ENCODE data around the gene LIMS1. TPM values are rescaled to one million over a fixed set of nuclear protein-coding genes. Genes with fewer than 3 reads are reported as not detected.
A peak's percentile ranks its signal among the peaks of the same experiment; 100 is the strongest.
"Not testable (repeated sequence)": the region's sequence is repeated elsewhere in the genome, so short reads cannot be mapped to it uniquely, and the experiment has no call there.

Gene LIMS1
- total RNA-seq, 1 donor from 2014 or later = 33.3 TPM

DNA sequence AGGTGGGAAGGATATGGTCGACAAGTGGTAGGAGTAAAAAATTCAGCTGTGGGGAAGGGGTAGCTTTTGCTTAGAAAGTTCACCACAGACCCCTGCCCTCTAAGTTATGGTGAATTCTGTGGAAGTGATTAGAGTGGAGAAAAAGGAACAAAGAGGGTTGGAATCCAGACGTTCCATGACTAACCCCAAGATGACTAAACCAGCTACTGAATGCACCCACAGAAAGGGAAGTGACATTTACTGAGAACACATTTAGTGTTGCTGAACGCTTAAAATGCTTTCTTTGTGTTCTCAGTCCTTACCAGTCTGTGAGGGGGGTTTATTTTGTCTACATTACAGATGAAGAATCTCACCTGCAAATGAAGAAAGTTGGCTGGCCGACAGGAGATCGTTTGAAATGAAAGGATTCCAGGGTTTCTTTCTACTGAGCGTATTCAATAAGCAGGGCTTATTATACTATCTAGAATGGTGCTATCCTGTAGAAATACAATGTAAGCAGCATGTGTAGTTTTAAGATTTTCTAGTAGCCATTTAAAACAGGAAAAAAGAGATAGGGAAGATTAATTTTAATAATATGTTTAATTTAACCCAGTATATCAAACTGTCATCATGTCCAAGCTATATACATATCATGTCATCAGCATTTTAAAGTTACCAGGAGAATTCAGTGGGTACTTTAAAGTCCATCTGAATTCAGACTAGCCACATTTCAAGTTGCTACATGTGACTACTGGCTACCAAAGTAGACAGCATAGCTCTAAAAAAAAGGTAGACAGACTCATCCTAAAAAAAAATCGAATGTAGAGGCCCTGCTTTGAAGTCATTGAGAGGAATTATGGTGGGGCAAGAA is 60.1 kb downstream of the LIMS1 start:
- DNase-seq = no peak
- H3K4me1 Mint-ChIP-seq = peaks cover 78% of the 10 kb centered on the region
- ChIA-PET CTCF (interaction anchor here (0.5 to 4.0 kb wide), 4 partner anchors 10 to 42 kb away, joined by 3 to 29 read pairs (median 9); no protein-coding TSS in a partner anchor), POLR2A (interaction anchor here (0.6 to 2.1 kb wide), 9 partner anchors 9 to 146 kb away, joined by 3 to 9 read pairs (median 5); partner anchors contain the start of gene GCC2)
- no peak for TF ChIP-seq CTCF (IDR thresholded peaks at IDR 0.05)
- ATAC-seq (ENCODE audit: low read depth) = peak; percentile 75
- H3K27me3 Mint-ChIP-seq = no peaks in the 10 kb centered on the region
- peak overlapping the region; percentile 83 for H3K27ac Mint-ChIP-seq
- H3K9me3 Mint-ChIP-seq = no peaks in the 10 kb centered on the region
- intact Hi-C loops (cut with micrococcal nuclease) = loop anchor here (5.0 kb wide), 3 partner anchors 43 to 183 kb away; partner anchors contain the start of gene RANBP2
- no peaks in the 10 kb centered on the region for H3K36me3 Mint-ChIP-seq (ENCODE audit: low read depth)
- H3K4me3 Mint-ChIP-seq = peak overlapping the region; percentile 64

- ChIA-PET CTCF (interaction anchor here (0.5 to 4.0 kb wide), 5 partner anchors 8 to 41 kb away, joined by 3 to 29 read pairs (median 4); no protein-coding TSS in a partner anchor), POLR2A (interaction anchor here (1.2 to 2.1 kb wide), 5 partner anchors 16 to 147 kb away, joined by 4 to 9 read pairs (median 5); partner anchors contain the start of gene GCC2)
- Mint-ChIP-seq H3K27ac (peak overlapping the region; percentile 83), H3K27me3 (no peaks in the 10 kb centered on the region), H3K4me3 (peak overlapping the region; percentile 24), H3K9me3 (no peaks in the 10 kb centered on the region), H3K36me3 (ENCODE audit: low read depth) (no peaks in the 10 kb centered on the region), H3K4me1 (peaks cover 71% of the 10 kb centered on the region)
- no peak for TF ChIP-seq CTCF (IDR thresholded peaks at IDR 0.05)
- no peak for DNase-seq
- no peak for ATAC-seq (ENCODE audit: low read depth)
- intact Hi-C loops (cut with micrococcal nuclease) = loop anchor here (1.0 to 5.0 kb wide), 4 partner anchors 17 to 182 kb away; partner anchors contain the start of gene RANBP2
Measured at GRCh38 chr2:108594982-108595464, 60.8 kb downstream of the LIMS1 start.

DNA sequence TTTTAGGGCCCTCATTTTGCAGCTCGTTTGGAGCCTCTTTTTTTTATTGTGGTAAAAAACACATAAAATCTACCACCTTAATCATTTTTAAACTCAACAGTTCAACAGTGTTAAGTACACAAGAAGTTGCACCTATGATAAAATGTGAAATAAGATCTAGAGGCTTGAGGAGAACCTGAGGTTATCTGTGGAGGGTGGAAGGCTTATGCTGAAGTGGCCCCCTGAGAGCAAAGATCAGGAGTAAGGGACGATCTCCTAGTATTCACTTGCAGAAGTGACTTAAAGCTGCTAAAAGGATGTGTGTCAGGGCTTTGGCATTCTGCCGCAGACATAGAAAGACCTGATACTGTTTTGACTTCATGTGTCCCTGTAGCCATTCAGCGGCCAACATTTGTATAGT is 61.5 kb downstream of the LIMS1 start:
- H3K36me3 Mint-ChIP-seq (ENCODE audit: low read depth); H3K9me3 Mint-ChIP-seq; ATAC-seq (ENCODE audit: low read depth); H3K27me3 Mint-ChIP-seq; DNase-seq: not testable (repeated sequence)
- intact Hi-C loops (cut with micrococcal nuclease) = loop anchor here (1.0 kb wide), 1 partner anchor 17 kb away; no protein-coding TSS in a partner anchor
- POLR2A ChIA-PET = interaction anchor here (1.4 to 2.1 kb wide), 3 partner anchors 16 to 25 kb away, joined by 4 to 9 read pairs (median 5); no protein-coding TSS in a partner anchor
- Mint-ChIP-seq H3K4me3 (peak overlapping the region; percentile 19), H3K27ac (peak overlapping the region; percentile 83), H3K4me1 (peaks cover 65% of the 10 kb centered on the region)
- CTCF ChIA-PET = interaction anchor here (1.0 to 4.0 kb wide), 3 partner anchors 9 to 40 kb away, joined by 3 to 29 read pairs (median 4); no protein-coding TSS in a partner anchor

DNA sequence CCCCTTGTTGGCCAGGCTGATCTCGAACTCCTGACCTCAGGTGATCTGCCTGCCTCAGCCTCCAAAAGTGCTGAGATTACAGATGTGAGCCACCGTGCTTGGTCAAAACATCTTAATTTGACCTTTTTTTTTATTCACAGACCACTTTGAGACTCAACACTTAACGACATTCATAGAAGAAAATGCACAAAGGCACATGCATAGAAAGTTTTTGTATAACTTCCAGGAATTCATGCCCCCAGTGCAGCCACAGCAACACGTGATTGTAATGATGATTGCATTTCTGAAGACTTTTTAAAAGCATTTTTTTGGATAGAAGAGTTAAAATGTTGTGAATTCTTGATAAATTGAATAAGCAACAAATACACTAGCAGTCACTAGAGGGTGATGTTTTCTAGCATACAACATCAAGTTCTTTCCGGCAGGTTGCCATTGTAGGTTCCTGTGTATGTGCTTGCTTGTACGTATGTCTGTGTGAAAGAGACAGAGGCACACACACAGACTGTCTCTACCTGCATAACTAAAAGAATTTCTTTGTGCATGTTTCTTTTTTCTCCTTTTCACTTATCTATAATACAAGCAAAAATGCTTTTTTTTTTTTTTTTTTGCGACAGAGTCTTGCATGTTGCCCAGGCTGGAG is 63.0 kb downstream of the LIMS1 start:
- H3K4me3 Mint-ChIP-seq; POLR2A ChIA-PET; H3K27me3 Mint-ChIP-seq; H3K27ac Mint-ChIP-seq; H3K36me3 Mint-ChIP-seq (ENCODE audit: low read depth); DNase-seq; intact Hi-C loops (cut with micrococcal nuclease); H3K9me3 Mint-ChIP-seq: not testable (repeated sequence)
- H3K4me1 Mint-ChIP-seq = peaks cover 51% of the 10 kb centered on the region
- CTCF ChIA-PET = interaction anchor here (4.0 kb wide), 1 partner anchor 39 kb away, joined by 29 read pairs; no protein-coding TSS in a partner anchor
- peak; percentile 29 for ATAC-seq (ENCODE audit: low read depth)

- H3K36me3 Mint-ChIP-seq (ENCODE audit: low read depth); DNase-seq; H3K4me3 Mint-ChIP-seq; ATAC-seq (ENCODE audit: low read depth); H3K9me3 Mint-ChIP-seq; H3K27ac Mint-ChIP-seq; POLR2A ChIA-PET; H3K27me3 Mint-ChIP-seq: not testable (repeated sequence)
- intact Hi-C loops (cut with micrococcal nuclease) = loop anchor here (10.0 kb wide), 1 partner anchor 524 kb away; the partner anchor contains the start of gene SH3RF3
- CTCF ChIA-PET = interaction anchor here (1.0 kb wide), 1 partner anchor 35 kb away, joined by 4 read pairs; no protein-coding TSS in a partner anchor
- H3K4me1 Mint-ChIP-seq = peaks cover 14% of the 10 kb centered on the region
Measured at GRCh38 chr2:108601199-108601598, 66.9 kb downstream of the LIMS1 start.

- TF ChIP-seq CTCF (IDR thresholded peaks at IDR 0.05) = no peak
- ATAC-seq (ENCODE audit: low read depth) (no peak), DNase-seq (no peak)
- Mint-ChIP-seq H3K27ac (no peak overlapping the region), H3K9me3 (no peaks in the 10 kb centered on the region), H3K27me3 (no peaks in the 10 kb centered on the region), H3K36me3 (ENCODE audit: low read depth) (peaks cover 2% of the 10 kb centered on the region), H3K4me1 (peaks cover 4% of the 10 kb centered on the region), H3K4me3 (no peak overlapping the region)
- POLR2A ChIA-PET = no interaction called here
- CTCF ChIA-PET = interaction anchor here (4.9 kb wide), 1 partner anchor 33 kb away, joined by 64 read pairs; no protein-coding TSS in a partner anchor
- intact Hi-C loops (cut with micrococcal nuclease) = loop anchor here (10.0 kb wide), 1 partner anchor 522 kb away; the partner anchor contains the start of gene SH3RF3
Measured at GRCh38 chr2:108602422-108602821, 68.2 kb downstream of the LIMS1 start.
